Stromal cell of bone marrow (primary cell): ENCODE measurements around the gene E2F3.
A peak's percentile ranks its signal among the peaks of the same experiment; 100 is the strongest.
"Not testable (repeated sequence)": the region's sequence is repeated elsewhere in the genome, so short reads cannot be mapped to it uniquely, and the experiment has no call there.

Source experiments
- DNase-seq: peaks from one replicate; pipeline ENCODE4 v3.0.0-alpha.2; 2012; ENCODE audit warnings: low read depth

The E2F3 gene

DNA sequence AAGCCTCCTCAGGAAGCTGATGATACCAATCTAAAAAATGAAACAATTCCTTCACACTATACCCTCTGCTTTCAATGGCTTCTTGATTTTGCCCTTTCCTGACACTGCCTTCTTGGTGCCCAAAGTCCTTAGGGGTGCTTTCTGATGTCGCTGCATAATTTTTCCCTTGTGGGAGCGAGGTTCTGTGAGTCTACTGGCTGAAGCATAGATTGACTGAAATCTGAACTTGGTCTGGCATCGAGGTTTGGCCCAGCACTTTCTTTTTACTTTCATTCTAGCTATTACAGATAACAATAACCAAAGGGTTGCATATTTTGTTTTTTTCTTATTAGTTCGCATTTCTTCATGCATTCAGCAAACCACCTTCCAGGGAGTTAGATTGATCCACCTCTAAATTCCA lies 65.8 kb downstream of the E2F3 start:
- DNase-seq: no peak

DNA sequence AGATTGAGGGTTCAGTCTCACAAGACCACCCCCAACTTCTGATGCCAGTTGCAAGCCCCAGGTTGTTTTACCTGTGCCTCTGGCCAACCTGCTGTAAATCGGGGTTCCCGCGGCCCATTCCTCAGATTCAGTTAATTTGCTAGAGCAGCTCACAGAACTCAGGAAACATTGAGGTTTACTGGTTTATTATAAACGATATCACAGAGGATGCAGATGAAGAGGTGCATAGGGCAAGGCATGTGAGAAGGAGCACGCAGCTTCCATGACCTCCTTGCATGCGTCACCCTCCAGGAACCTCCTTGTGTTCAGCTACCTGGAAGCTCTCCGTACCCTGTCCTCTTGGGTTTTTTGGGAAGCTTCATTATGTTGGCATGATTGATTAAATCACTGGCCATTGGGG lies 66.5 kb downstream of the E2F3 start:
- no peak for DNase-seq

GRCh38 chr6:20472748-20473147 lies 71.1 kb downstream of the E2F3 start:
- DNase-seq: no peak

DNA sequence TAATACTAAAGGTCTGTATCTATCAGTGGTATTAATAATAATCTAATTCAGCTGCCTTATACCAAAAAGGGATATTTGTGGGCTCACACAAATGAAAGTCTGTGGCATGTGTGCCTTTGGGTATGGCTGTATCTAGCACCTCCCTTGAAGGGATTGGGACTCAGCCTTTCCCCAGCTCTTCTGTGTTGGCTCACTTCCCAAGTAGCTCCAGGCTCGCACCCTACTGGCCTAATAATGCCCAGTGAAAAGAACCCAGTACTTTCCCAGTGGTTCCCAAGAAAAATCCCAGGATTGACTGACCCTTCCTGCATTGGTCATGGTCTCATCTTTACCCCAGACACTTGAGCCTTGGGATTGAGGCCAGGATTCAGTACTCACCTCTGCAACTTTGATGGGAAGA lies 71.8 kb downstream of the E2F3 start:
- no peak for DNase-seq

GRCh38 chr6:20474874-20475542 lies 73.3 kb downstream of the E2F3 start:
- no peak for DNase-seq

DNA sequence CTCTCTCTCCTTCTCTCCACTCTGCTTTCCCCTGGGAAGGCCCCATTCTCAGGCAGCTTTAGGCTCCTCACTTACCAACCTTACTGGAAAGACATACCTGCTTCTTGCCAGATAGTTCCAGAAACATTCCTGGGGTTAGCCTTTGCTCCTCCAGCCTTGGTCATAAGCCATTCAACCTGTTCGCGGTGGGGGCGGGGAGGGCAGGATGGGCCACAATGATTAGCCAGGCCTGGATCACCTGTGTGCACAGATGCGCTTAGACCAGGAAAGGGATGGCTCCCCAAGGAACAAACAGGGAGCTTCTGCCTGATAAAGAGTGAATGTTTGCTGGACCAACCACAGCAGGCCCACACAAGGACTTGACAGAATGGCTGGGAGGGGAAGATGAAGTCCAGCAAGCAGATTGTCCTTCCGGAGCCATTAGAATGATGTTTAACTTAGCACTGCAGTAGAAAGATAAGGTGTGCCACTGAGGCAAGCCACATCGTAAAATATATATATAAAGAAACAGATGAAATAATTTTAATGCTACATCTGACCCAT lies 74.9 kb downstream of the E2F3 start:
- DNase-seq: no peak

DNA sequence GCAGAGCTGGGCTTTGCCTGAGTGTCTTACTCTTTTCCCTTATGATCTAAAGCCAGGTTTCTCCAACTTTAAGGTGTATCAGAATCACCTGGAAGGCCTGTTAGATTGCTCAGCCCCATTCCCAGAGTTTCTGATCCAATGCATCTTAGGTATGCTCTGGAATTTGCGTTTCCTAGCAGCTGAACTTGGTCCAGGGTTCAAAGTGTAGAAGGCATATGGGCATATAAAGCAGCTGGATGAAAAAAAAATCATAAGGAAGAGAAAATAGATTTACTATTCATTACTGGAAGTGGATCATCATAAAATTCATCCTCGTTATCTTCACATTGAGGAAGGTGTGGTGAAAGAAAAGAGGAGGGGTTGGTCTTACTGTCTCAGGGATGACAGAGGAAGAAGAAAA lies 75.8 kb downstream of the E2F3 start:
- DNase-seq: no peak

DNA sequence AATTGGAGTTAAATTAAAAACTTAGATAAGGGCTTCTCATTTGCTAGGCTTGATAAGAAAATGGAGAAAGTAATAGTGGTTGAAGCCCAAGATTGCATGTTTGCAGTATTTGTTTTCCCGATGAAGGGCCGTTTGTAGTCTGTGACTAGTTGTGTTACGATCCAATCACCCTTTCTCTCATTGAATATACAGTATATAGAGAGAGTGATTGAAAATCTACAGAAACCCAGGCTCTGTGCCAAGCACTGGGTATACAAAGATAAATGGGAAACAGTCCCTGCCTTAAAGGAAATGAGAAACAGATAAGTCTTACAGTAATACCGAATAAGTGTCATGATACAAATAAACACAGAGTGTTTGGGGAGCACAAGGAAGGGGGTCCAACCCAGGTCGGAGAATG lies 77.4 kb downstream of the E2F3 start:
- DNase-seq: no peak

GRCh38 chr6:20479526-20479925 lies 77.8 kb downstream of the E2F3 start:
- DNase-seq: no peak

DNA sequence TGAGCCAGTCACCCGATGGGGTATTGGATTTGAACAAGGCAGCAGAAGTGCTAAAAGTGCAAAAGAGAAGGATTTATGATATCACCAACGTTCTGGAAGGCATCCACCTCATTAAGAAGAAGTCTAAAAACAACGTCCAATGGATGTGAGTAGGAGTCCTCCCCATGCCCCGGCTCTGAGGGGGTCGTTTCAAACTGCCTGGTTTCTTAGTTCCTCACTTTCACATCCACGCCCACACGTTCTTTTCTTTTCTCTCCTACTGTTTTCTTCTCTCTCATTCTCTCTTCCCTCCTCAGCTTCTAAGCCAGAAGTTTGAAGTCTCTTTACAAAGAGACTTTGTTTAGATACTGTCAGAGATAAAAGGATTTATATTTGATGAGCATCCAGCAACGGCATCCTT lies 79.6 kb downstream of the E2F3 start:
- DNase-seq: no peak

DNA sequence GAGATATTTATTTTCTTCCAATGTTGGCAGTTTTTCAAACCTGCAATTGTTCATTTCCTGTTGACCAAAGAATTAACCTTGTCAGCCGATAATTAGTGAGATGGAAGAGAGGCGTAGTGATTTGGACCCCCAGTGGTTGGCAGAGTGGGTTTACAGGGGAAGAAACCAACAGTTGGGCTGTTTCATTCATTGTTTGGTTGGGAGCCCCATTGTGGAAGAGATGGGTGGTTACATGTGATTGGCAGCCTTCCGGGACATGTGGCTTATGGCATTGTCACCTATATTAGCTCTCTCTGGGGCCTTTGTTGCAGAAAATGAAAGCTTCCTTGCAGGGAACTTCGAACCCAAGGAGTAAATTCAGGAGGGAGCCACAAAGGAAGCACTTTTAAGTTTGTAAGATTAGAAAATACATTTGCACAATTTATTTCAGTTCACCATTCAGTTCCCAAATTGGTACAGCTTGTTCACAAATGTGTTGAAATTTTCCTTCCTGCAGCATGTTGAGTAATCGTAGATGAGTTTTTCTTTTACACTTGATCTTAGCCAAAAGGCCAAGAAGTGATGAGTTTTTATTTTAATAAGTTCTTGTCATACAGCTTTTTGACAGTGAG lies 82.3 kb downstream of the E2F3 start:
- no peak for DNase-seq

GRCh38 chr6:20486641-20487040 lies 85.0 kb downstream of the E2F3 start:
- no peak for DNase-seq

- no peak for DNase-seq
Measured at GRCh38 chr6:20487669-20488375, 86.1 kb downstream of the E2F3 start.

- no peak for DNase-seq
Measured at GRCh38 chr6:20490591-20490990, 88.9 kb downstream of the E2F3 start.

DNA sequence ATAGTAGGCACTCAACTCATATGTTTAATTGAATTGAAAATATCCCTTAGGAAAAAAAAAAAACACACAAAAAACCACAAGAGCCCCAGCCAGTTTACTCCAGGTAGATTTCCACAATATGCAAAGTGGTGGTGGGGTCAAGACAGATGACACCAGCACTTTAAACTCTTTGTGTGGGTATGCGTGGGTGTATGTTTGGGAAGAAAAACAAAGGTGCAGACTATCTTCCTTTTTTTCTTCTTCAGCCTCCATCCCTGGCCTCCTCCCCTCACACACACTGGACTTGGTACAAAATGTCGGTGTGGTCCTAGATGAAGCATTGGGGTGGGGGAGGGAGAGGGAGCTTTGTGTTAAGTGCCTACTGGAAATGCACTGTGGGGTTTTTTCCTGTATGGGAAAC lies 90.4 kb downstream of the E2F3 start:
- DNase-seq: no peak

DNA sequence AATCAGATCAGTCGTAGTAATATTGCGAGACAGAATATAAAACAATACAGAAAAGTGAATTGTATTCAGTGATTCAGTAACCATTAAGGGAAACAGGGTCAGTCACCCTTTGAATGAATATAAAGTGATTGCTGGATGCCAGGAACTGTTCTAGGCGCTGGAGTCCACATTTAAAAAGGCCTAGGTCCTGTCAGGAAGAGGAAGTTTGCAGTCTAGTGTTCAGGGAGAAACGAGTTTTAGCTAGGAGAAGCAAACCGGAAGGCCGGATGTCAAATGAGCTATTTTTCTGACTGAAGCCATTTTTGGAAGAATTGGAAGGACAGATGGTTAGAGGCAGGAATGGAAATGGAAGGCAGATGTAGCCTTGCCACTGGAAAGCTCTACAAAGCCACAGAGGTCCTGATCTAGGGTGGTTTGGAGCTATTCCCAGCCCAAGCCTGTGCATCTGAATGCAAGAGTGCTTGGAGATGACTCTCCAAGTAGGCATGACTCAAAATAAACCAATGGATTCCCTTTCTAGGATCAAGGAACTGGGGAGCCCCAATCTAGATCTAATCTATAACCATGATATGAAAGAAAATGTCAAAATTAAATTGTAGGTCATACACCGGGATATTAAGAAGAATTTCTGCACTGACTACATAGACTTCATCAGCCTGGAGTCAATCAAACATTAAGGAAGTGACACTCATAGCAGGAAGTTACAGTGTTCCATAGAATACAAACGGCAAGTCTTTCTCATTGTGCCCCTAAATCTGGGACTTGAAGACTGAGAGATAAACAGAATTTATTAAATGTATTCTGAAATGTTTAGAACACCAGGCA lies 95.7 kb downstream of the E2F3 start:
- DNase-seq: peak; percentile 82

GRCh38 chr6:20498041-20498385 lies 96.3 kb downstream of the E2F3 start:
- DNase-seq: no peak

GRCh38 chr6:20509212-20509611 lies 107.5 kb downstream of the E2F3 start:
- DNase-seq: no peak

GRCh38 chr6:20511852-20512251 lies 110.2 kb downstream of the E2F3 start:
- no peak for DNase-seq

DNA sequence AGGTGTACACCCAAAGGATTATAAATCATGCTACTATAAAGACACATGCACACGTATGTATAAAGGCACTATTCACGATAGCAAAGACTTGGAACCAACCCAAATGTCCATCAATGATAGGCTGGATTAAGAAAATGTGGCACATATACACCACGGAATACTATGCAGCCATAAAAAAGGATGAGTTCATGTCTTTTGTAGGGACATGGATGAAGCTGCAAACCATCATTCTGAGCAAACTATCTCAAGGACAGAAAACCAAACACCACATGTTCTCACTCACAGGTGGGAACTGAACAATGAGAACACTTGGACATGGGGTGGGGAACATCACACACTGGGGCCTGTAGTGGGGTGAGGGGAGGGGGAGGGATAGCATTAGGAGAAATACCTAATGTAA lies 123.5 kb downstream of the E2F3 start:
- not testable (repeated sequence) for DNase-seq

DNA sequence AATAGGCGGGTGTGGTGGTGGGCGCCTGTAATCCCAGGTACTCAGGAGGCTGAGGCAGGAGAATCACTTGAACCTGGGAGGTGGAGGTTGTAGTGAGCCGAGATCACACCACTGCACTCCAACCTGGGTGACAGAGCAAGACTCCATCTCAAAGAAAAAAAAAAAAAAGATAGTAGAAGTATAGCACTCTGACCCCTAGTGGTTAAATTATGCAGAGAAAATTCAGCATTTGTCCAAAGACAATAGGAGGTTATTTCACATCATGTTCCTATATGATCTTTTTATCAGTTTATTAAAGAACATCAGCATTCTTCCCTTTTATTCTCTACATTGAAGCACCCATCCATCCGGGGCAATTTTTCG lies 127.4 kb downstream of the E2F3 start:
- peak; percentile 19 for DNase-seq

DNA sequence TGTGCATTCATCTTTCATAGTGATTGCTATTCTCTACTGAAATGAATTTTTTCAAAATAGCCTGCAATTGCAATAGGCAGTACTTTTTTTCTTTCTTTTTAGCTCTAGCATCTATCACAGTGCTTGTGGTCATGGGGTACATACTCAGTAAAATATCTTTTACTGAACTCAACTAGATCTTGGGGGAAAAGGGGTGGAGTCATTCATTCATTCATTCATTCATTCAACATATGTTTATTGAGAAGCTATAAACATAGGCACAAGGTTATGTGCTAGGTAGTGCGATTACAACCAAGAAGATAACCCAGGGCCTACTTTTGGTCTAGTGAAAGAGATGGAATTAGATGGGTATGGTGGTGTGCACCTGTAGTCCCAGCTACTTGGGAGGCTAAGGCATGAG lies 131.2 kb downstream of the E2F3 start:
- no peak for DNase-seq
